HCT116 (cell line): Measurements from ENCODE around the gene CCDC88C. TPM values are rescaled to one million over a fixed set of nuclear protein-coding genes. Genes with fewer than 3 reads are reported as not detected.

Source experiments
- ATAC-seq: fragments of 200-7000 bp; cut with Tn5 transposase; 2 replicates; pipeline ENCODE4 v1.9.1; 2020; ENCODE audit warnings: mild to moderate bottlenecking, moderate library complexity
- BruUV-seq: library from RNA; stranded (reverse); fragments of 400-500 nt; replicated peaks from 2 replicates; lab custom pipeline; 2021; lab: Mats Ljungman, UMichigan
- CTCF ChIA-PET: fragments of 300-600 bp; sonication (Branson Sonifier 250); formaldehyde crosslinking; loops from one replicate; lab custom pipeline; 2021; ENCODE audit warnings: antibody characterized with exemption; lab: Charles Lee
- POLR2A ChIA-PET: fragments of 300-600, 350-600 bp; sonication (Branson Sonifier 250); formaldehyde crosslinking; loops from one replicate; lab custom pipeline; 2021; ENCODE audit warnings: antibody characterized with exemption; lab: Charles Lee
- RAD21 ChIA-PET, 2 experiments: fragments of 300-600 bp; sonication (Branson Sonifier 250); formaldehyde crosslinking; loops; one replicate each; lab custom pipeline; 2023; ENCODE audit warnings: low total read pairs in 2 of 2; ENCODE audit not compliant: uncharacterized antibody in 2 of 2, unreplicated experiment in 2 of 2, low non-redundant PET in 1 of 2; lab: Charles Lee
- DNase-seq: peaks from one replicate; pipeline ENCODE4 v3.0.0-alpha.2; 2010; ENCODE audit warnings: low read depth, low spot score
- H2AFZ ChIP-seq: fragments of 200-600 bp; shearing (Covaris generic), sonication (generic); 2 replicates; pipeline ENCODE4 v1.6.1; 2017; ENCODE audit warnings: low read depth, mixed run types, mixed read lengths, antibody characterized with exemption, low read length; ENCODE audit not compliant: poor library complexity, severe bottlenecking
- H3K27ac ChIP-seq: 2 replicates; pipeline ENCODE4 v1.5.1; 2012; ENCODE audit warnings: low read depth, low read length
- H3K27me3 ChIP-seq: fragments of 200-600 bp; sonication (generic); 2 replicates; pipeline ENCODE4 v1.6.1; 2016; ENCODE audit warnings: mixed run types, low read length, mixed read lengths; ENCODE audit not compliant: insufficient read depth
- H3K36me3 ChIP-seq, 2 experiments: fragments of 200-500 bp in 1 of 2; fragments of 200-600 bp in 1 of 2; sonication (Bioruptor generic) in 1 of 2; sonication (generic) in 1 of 2; 2 replicates each; pipeline versions ENCODE4 v1.5.1 to v1.6.1; 2014 to 2016; ENCODE audit warnings: low read length in 2 of 2, inconsistent platforms in 1 of 2, mixed read lengths in 1 of 2, mixed run types in 1 of 2; ENCODE audit not compliant: insufficient read depth in 2 of 2, control insufficient read depth in 1 of 2
- H3K4me1 ChIP-seq, 2 experiments: fragments of 200-600 bp in 1 of 2; sonication (generic) in 1 of 2; 2 replicates each; pipeline versions ENCODE4 v1.5.1 to v1.6.1; 2012 to 2017; ENCODE audit warnings: low read length in 2 of 2, inconsistent platforms in 1 of 2, mild to moderate bottlenecking in 1 of 2, mixed read lengths in 1 of 2, mixed run types in 1 of 2, moderate library complexity in 1 of 2; ENCODE audit not compliant: insufficient read depth in 2 of 2, control insufficient read depth in 1 of 2
- H3K4me2 ChIP-seq: fragments of 200-600 bp; sonication (generic); 2 replicates; pipeline ENCODE4 v1.6.1; 2017; ENCODE audit warnings: mixed run types, low read length, mixed read lengths
- H3K4me3 ChIP-seq, 2 experiments: fragments of 200-600 bp in 1 of 2; sonication (generic) in 1 of 2; replicated peaks in 1 of 2; 2 replicates each; pipeline ENCODE4 v1.5.1; 2011 to 2016; ENCODE audit warnings: low read length in 2 of 2, control low read depth in 1 of 2, low read depth in 1 of 2, mild to moderate bottlenecking in 1 of 2, mixed read lengths in 1 of 2, mixed run types in 1 of 2
- H3K79me2 ChIP-seq: fragments of 200-600 bp; sonication (generic); 2 replicates; pipeline ENCODE4 v1.6.1; 2017; ENCODE audit warnings: mild to moderate bottlenecking, mixed run types, low read length, moderate library complexity, mixed read lengths; ENCODE audit not compliant: insufficient read depth
- H3K9ac ChIP-seq: fragments of 200-600 bp; sonication (generic); 2 replicates; pipeline ENCODE4 v1.6.1; 2016; ENCODE audit warnings: low read length, mixed read lengths
- H3K9me2 ChIP-seq: fragments of 200-600 bp; sonication (generic), shearing (Covaris generic); 2 replicates; pipeline ENCODE4 v1.6.1; 2017; ENCODE audit warnings: mixed run types, mild to moderate bottlenecking, moderate library complexity; ENCODE audit not compliant: insufficient read depth
- H3K9me3 ChIP-seq, 2 experiments: fragments of 200-500 bp in 1 of 2; fragments of 200-600 bp in 1 of 2; sonication (Bioruptor generic) in 1 of 2; sonication (generic) in 1 of 2; 2 replicates each; pipeline ENCODE4 v1.6.1; 2014 to 2017; ENCODE audit warnings: low read length in 2 of 2, mixed read lengths in 2 of 2, inconsistent platforms in 1 of 2, low read depth in 1 of 2, mild to moderate bottlenecking in 1 of 2, mixed run types in 1 of 2, moderate library complexity in 1 of 2; ENCODE audit not compliant: control insufficient read depth in 1 of 2, insufficient read depth in 1 of 2
- H4K20me1 ChIP-seq: fragments of 200-600 bp; sonication (generic), shearing (Covaris generic); 2 replicates; pipeline ENCODE4 v1.6.1; 2017; ENCODE audit warnings: mixed run types, mild to moderate bottlenecking, moderate library complexity; ENCODE audit not compliant: insufficient read depth
- CBX3 ChIP-seq: IDR thresholded peaks from 2 replicates; pipeline ENCODE4 v1.6.1; 2012; ENCODE audit warnings: low read depth
- CEBPB ChIP-seq: IDR thresholded peaks from 2 replicates; pipeline ENCODE4 v1.6.1; 2012; ENCODE audit warnings: low read depth
- EGR1 ChIP-seq: IDR thresholded peaks from 2 replicates; pipeline ENCODE4 v1.6.1; 2012; ENCODE audit warnings: low read depth
- ELF1 ChIP-seq: IDR thresholded peaks from 2 replicates; pipeline ENCODE4 v1.6.1; 2012; ENCODE audit warnings: low read depth, borderline replicate concordance
- FOSL1 ChIP-seq: IDR thresholded peaks from 2 replicates; pipeline ENCODE4 v1.6.1; 2012; ENCODE audit warnings: low read depth
- JUND ChIP-seq: IDR thresholded peaks from 2 replicates; pipeline ENCODE4 v1.6.1; 2012
- RAD21 ChIP-seq: IDR thresholded peaks from 2 replicates; pipeline ENCODE4 v1.6.1; 2012; ENCODE audit warnings: low read depth, mild to moderate bottlenecking
- SIN3A ChIP-seq: IDR thresholded peaks from 2 replicates; pipeline ENCODE4 v1.6.1; 2012; ENCODE audit warnings: low read depth
- SP1 ChIP-seq: IDR thresholded peaks from 2 replicates; pipeline ENCODE4 v1.6.1; 2012; ENCODE audit warnings: low read depth
- ZFX ChIP-seq: fragments of 450-650 bp; IDR thresholded peaks from 2 replicates; pipeline ENCODE4 v1.6.1; 2017
- intact Hi-C: fragments of 100-400 bp; cut with micrococcal nuclease; formaldehyde crosslinking; loops from 2 replicates; pipeline ENCODE4 v1.10.0; 2022
- total RNA-seq: library from RNA; stranded (reverse); gene quantifications from one replicate; pipeline ENCODE4 v1.2.1, GENCODE V29; 2021; ENCODE audit not compliant: unreplicated experiment
- TF ChIP-seq, protein P1 (sequence below): IDR thresholded peaks from 2 replicates; pipeline ENCODE4 v1.6.1; 2012
- TF ChIP-seq, protein P2 (sequence below): IDR thresholded peaks from 2 replicates; pipeline ENCODE4 v1.6.1; 2012
- TF ChIP-seq, protein P3 (sequence below): IDR thresholded peaks from 2 replicates; pipeline ENCODE4 v1.6.1; 2011; ENCODE audit warnings: mild to moderate bottlenecking, low read length, moderate library complexity; ENCODE audit not compliant: insufficient replicate concordance; ENCODE audit errors: extremely low read depth
- TF ChIP-seq, protein P4 (sequence below), 3 experiments: fragments of 200-600 bp in 1 of 3; sonication (generic) in 1 of 3; IDR thresholded peaks in 2 of 3; conservative IDR thresholded peaks in 1 of 3; 2 replicates each; pipeline ENCODE4 v1.5.1; 2012 to 2017; ENCODE audit warnings: low read depth in 2 of 3, low read length in 2 of 3, antibody characterized with exemption in 1 of 3, borderline replicate concordance in 1 of 3, control low read depth in 1 of 3, mild to moderate bottlenecking in 1 of 3, mixed read lengths in 1 of 3, mixed run types in 1 of 3, moderate library complexity in 1 of 3; ENCODE audit not compliant: insufficient read depth in 1 of 3

The CCDC88C gene
- total RNA-seq, 1 experiment from 2014 or later: 20.8 TPM

DNA sequence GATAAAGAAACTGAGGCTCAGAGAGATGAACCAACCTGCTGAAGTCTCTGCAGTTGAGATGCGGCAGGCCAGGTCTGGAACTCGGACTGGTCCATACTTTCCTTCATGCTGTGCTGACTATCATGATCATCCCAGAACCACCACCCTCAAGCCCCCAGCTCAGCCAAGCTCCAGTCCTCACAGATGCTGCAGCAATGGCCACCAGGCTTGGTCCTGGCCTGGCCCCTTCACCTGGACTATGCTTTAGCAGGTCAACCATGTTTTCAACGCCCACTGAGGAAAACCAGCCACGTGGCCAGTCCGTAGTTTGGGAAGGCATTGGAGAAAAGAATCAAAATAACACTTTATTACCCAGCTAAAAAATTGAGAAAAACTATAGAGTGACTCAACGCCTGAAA lies 174.5 kb downstream of the CCDC88C start:
- H3K9me2 ChIP-seq: no peaks in the 10 kb centered on the region
- ChIA-PET CTCF (no interaction called here), POLR2A (no interaction called here), RAD21 (no interaction called here)
- H3K27me3 ChIP-seq: no peaks in the 10 kb centered on the region
- no peaks in the 10 kb centered on the region for H3K36me3 ChIP-seq
- H3K9me3 ChIP-seq: no peaks in the 10 kb centered on the region
- H3K4me3 ChIP-seq: no peak overlapping the region
- H3K79me2 ChIP-seq: no peaks in the 10 kb centered on the region
- BruUV-seq: no TSS peak
- H2AFZ ChIP-seq: no peak overlapping the region
- no peak for DNase-seq
- no peak overlapping the region for H3K9ac ChIP-seq
- no peak overlapping the region for H3K27ac ChIP-seq
- no peak overlapping the region for H3K4me2 ChIP-seq
- H4K20me1 ChIP-seq: no peaks in the 10 kb centered on the region
- intact Hi-C loops: no loop called here
- ATAC-seq: no peak
- no peak for TF ChIP-seq FOSL1
- no peak for TF ChIP-seq SIN3A
- no peak for TF ChIP-seq CEBPB
- TF ChIP-seq SP1: no peak
- TF ChIP-seq JUND: no peak
- TF ChIP-seq, protein P1, sequence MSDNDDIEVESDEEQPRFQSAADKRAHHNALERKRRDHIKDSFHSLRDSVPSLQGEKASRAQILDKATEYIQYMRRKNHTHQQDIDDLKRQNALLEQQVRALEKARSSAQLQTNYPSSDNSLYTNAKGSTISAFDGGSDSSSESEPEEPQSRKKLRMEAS: no peak
- TF ChIP-seq EGR1: no peak
- TF ChIP-seq, protein P2, sequence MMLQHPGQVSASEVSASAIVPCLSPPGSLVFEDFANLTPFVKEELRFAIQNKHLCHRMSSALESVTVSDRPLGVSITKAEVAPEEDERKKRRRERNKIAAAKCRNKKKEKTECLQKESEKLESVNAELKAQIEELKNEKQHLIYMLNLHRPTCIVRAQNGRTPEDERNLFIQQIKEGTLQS: no peak
- TF ChIP-seq ELF1: no peak
- TF ChIP-seq, protein P3, sequence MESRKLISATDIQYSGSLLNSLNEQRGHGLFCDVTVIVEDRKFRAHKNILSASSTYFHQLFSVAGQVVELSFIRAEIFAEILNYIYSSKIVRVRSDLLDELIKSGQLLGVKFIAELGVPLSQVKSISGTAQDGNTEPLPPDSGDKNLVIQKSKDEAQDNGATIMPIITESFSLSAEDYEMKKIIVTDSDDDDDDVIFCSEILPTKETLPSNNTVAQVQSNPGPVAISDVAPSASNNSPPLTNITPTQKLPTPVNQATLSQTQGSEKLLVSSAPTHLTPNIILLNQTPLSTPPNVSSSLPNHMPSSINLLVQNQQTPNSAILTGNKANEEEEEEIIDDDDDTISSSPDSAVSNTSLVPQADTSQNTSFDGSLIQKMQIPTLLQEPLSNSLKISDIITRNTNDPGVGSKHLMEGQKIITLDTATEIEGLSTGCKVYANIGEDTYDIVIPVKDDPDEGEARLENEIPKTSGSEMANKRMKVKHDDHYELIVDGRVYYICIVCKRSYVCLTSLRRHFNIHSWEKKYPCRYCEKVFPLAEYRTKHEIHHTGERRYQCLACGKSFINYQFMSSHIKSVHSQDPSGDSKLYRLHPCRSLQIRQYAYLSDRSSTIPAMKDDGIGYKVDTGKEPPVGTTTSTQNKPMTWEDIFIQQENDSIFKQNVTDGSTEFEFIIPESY: no peak
- no peak for TF ChIP-seq CBX3
- TF ChIP-seq, protein P4, sequence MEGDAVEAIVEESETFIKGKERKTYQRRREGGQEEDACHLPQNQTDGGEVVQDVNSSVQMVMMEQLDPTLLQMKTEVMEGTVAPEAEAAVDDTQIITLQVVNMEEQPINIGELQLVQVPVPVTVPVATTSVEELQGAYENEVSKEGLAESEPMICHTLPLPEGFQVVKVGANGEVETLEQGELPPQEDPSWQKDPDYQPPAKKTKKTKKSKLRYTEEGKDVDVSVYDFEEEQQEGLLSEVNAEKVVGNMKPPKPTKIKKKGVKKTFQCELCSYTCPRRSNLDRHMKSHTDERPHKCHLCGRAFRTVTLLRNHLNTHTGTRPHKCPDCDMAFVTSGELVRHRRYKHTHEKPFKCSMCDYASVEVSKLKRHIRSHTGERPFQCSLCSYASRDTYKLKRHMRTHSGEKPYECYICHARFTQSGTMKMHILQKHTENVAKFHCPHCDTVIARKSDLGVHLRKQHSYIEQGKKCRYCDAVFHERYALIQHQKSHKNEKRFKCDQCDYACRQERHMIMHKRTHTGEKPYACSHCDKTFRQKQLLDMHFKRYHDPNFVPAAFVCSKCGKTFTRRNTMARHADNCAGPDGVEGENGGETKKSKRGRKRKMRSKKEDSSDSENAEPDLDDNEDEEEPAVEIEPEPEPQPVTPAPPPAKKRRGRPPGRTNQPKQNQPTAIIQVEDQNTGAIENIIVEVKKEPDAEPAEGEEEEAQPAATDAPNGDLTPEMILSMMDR (IDR thresholded peaks at IDR 0.05 in 2 of 3, conservative IDR thresholded peaks at IDR 0.05 in 1 of 3; ENCODE audit: borderline replicate concordance in 1 of 3, insufficient read depth in 1 of 3, low read depth in 2 of 3, low read length in 2 of 3): no peak
- TF ChIP-seq RAD21: no peak
- no peak for TF ChIP-seq ZFX
- TF ChIP-seq, all 23 proteins: peak for 0
- H3K4me1 ChIP-seq: peaks cover 0 to 6% of the 10 kb centered on the region in 2 experiments; a peak in 1 of 4 replicates
